ENCODE data around the gene NCKAP5.

NCKAP5 gene

DNA sequence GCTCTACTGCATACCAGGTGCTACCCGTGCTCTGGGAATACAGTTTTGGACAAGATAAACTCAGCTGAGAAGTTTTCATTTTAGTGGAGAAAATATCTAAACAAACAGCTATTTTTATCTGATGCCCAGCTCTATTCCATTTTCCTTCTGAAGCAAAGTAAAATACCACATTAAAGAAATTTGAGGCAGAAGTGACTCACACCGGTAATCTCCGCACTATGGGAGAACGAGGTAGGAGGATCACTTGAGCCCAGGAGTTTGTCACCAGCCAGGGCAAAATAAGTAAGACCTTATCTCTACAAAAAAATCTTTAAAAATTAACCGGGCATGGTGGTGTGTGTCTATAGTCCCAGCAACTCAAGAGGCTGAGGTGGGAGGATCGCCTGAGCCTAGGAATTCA is 482.1 kb downstream of the NCKAP5 start:
- TF ChIP-seq, protein P1, sequence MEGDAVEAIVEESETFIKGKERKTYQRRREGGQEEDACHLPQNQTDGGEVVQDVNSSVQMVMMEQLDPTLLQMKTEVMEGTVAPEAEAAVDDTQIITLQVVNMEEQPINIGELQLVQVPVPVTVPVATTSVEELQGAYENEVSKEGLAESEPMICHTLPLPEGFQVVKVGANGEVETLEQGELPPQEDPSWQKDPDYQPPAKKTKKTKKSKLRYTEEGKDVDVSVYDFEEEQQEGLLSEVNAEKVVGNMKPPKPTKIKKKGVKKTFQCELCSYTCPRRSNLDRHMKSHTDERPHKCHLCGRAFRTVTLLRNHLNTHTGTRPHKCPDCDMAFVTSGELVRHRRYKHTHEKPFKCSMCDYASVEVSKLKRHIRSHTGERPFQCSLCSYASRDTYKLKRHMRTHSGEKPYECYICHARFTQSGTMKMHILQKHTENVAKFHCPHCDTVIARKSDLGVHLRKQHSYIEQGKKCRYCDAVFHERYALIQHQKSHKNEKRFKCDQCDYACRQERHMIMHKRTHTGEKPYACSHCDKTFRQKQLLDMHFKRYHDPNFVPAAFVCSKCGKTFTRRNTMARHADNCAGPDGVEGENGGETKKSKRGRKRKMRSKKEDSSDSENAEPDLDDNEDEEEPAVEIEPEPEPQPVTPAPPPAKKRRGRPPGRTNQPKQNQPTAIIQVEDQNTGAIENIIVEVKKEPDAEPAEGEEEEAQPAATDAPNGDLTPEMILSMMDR (IDR thresholded peaks at IDR 0.05; ENCODE audit: borderline replicate concordance, control extremely low read depth, extremely low read depth, insufficient read depth, missing control alignments): no peak
- DNase-seq (ENCODE audit: low spot score): no peak
- in situ Hi-C loops (cut with MboI; ENCODE audit: low sequenced_read_pairs, unreplicated experiment): no loop called here

DNA sequence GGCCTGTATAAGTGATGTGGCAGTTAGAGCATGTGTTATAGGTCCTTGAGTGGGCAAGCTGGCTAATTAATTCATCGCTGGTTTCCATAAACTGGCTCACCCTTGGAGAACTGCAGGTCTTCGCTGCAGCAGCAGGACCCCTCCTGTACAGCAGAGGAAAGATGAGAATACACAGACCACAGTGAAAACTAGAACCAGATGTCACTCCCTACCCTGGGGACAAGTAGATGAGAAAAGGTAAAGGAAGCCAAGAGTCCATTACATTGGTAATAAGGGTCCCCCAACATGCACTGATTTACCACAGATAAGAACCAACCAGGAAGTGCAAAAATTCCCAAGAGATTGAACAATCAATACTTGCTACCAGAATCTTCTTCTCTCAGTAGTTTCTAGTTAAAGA is 482.6 kb downstream of the NCKAP5 start:
- TF ChIP-seq, protein P1 (IDR thresholded peaks at IDR 0.05; ENCODE audit: borderline replicate concordance, control extremely low read depth, extremely low read depth, insufficient read depth, missing control alignments): no peak
- in situ Hi-C loops (cut with MboI; ENCODE audit: low sequenced_read_pairs, unreplicated experiment): no loop called here
- DNase-seq (ENCODE audit: low spot score): no peak

DNA sequence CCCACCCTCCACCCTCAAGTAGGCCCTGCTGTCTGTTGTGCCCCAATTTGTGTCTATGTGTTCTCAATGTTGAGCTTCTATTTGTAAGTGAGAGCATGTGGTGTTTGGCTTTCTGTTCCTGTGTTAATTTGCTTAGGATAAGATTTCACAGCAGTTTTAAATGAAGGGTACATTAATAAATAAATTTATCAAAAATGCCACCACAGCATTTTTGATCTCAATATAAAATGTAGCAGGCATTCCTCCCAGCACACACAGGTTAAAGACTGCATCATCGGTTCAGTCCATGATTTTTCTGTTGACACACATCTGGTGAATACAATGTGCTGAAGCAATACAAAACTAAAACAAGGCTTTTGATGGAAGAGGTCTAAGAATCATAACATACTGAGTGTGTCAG is 486.2 kb downstream of the NCKAP5 start:
- DNase-seq (ENCODE audit: low spot score): no peak
- TF ChIP-seq, protein P1 (IDR thresholded peaks at IDR 0.05; ENCODE audit: borderline replicate concordance, control extremely low read depth, extremely low read depth, insufficient read depth, missing control alignments): no peak
- in situ Hi-C loops (cut with MboI; ENCODE audit: low sequenced_read_pairs, unreplicated experiment): no loop called here

DNA sequence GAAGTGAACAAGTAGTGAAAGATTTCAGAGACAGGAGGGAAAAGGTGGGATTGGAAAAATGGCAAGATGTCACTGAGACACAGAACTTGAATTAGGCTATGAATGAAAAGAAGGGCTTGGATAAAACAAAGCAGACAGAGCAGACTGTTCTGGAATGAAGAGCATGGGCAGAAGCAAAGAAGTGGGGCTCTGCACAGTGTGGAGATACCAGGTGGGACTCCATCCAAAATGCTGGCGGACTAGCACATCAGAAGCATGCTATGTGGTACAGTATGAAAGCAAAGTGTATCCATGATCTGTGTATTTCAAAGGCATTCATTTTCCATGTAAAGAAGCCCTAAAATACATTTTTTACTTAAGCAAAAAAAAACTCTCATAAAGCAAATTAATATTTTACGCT is 487.4 kb downstream of the NCKAP5 start:
- TF ChIP-seq, protein P1 (IDR thresholded peaks at IDR 0.05; ENCODE audit: borderline replicate concordance, control extremely low read depth, extremely low read depth, insufficient read depth, missing control alignments): no peak
- DNase-seq (ENCODE audit: low spot score): no peak
- in situ Hi-C loops (cut with MboI; ENCODE audit: low sequenced_read_pairs, unreplicated experiment): no loop called here

DNA sequence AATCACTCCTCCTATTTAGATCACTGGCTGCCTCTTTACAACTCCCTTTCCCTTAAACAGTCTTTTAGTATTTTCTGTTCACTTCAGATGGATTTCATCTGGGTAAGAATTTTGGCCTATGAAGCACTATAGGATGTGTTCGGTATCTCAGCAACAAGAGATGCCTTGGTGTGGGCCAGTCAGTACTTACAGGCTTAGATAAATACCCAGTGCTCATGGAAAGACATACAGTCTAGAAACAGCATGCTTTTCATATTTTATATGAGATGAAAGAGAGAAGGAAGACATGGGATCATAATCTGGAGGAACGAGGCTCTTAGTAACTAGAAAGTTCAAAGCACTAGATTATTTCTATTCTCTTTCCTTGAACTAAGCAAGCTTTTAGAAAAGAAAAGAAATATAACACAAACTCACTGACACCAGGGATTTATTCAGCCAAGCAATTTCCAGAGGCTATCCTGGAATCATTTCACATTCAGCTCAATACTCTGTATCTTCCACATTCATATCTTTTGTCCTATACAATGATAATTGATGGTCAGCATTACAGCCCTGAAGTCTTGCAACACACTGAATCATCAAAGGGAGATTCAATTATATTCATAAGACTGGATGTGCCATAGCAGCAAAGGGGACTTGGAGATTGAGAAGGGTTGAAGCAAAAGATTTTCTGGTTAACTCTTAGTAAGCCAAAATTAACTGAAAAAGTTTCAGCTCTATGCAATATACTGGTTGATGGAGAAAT is 489.4 kb downstream of the NCKAP5 start:
- in situ Hi-C loops (cut with MboI; ENCODE audit: low sequenced_read_pairs, unreplicated experiment): no loop called here
- TF ChIP-seq, protein P1 (IDR thresholded peaks at IDR 0.05; ENCODE audit: borderline replicate concordance, control extremely low read depth, extremely low read depth, insufficient read depth, missing control alignments): no peak

DNA sequence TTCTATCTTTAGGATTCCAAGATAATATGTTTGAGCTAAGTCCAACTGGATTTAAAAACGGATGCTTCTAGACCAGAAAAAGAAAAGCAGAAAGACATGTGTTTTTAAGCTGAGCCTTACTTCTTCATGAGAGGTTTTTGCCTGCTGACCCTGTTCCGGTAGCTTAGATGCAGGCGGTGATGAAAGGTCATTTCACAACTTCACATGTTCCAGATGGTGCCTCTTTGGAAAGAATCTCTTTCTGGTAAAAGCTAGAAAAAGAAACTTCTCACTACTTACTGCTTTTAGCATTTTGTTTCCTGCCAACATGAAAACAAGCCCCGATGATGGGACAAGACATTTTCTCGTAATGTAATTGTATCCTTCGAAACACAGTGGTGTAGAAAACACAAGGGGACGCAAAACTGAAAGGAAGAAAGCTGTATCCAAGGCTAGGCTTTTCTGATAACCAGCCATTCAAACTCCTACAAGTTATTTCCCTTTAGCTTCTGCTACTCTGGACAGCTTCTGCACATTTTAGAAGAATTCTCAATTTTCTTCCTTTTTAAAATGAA is 490.9 kb downstream of the NCKAP5 start:
- in situ Hi-C loops (cut with MboI; ENCODE audit: low sequenced_read_pairs, unreplicated experiment): no loop called here
- TF ChIP-seq, protein P1 (IDR thresholded peaks at IDR 0.05; ENCODE audit: borderline replicate concordance, control extremely low read depth, extremely low read depth, insufficient read depth, missing control alignments): no peak
- DNase-seq (ENCODE audit: low spot score): no peak

More for the DNA sequence above, 489.4 kb downstream of the NCKAP5 start:
- DNase-seq (ENCODE audit: low spot score): no peak
